ENCODE data around the gene SCGB1D1.

SCGB1D1 gene

GRCh38 chr11:62190011-62190410 is at the start of gene SCGB1D1:
Gene SCGB1D1, plus strand, starts transcription at chr11:62190216. Its CDS starts 69 bp downstream, at chr11:62190285.
- DNase-seq: peak; percentile 65

GRCh38 chr11:62140304-62141110 is 49.5 kb upstream of the SCGB1D1 start:
- DNase-seq: no peak

GRCh38 chr11:62141111-62142042 is 48.6 kb upstream of the SCGB1D1 start:
- no peak for DNase-seq

- DNase-seq: no peak
These were observed 48.0 kb upstream of the SCGB1D1 start for GRCh38 chr11:62142043-62142375.

GRCh38 chr11:62142921-62143320 is 47.1 kb upstream of the SCGB1D1 start:
- DNase-seq: no peak

GRCh38 chr11:62143727-62144126 is 46.3 kb upstream of the SCGB1D1 start:
- DNase-seq: no peak

GRCh38 chr11:62144641-62145255 is 45.3 kb upstream of the SCGB1D1 start:
- DNase-seq: no peak

GRCh38 chr11:62145261-62145871 is 44.6 kb upstream of the SCGB1D1 start:
- no peak for DNase-seq

GRCh38 chr11:62146476-62147200 is 43.4 kb upstream of the SCGB1D1 start:
- DNase-seq: no peak

GRCh38 chr11:62147545-62147944 is 42.5 kb upstream of the SCGB1D1 start:
- DNase-seq: no peak

GRCh38 chr11:62148271-62148980 is 41.6 kb upstream of the SCGB1D1 start:
- no peak for DNase-seq

GRCh38 chr11:62149986-62150886 is 39.8 kb upstream of the SCGB1D1 start:
- no peak for DNase-seq

GRCh38 chr11:62150887-62151736 is 38.9 kb upstream of the SCGB1D1 start:
- no peak for DNase-seq

GRCh38 chr11:62151737-62152102 is 38.3 kb upstream of the SCGB1D1 start:
- no peak for DNase-seq

- DNase-seq: no peak
These were observed 37.5 kb upstream of the SCGB1D1 start for GRCh38 chr11:62152245-62153086.

GRCh38 chr11:62153087-62153395 is 37.0 kb upstream of the SCGB1D1 start:
- DNase-seq: no peak

- DNase-seq: no peak
These were observed 36.4 kb upstream of the SCGB1D1 start for GRCh38 chr11:62153617-62154016.

- DNase-seq: no peak
These were observed 32.4 kb upstream of the SCGB1D1 start for GRCh38 chr11:62157603-62158002.

- no peak for DNase-seq
These were observed 23.6 kb upstream of the SCGB1D1 start for GRCh38 chr11:62166371-62166770.
